Stimulated activated CD8-positive, alpha-beta memory T cell treated with anti-CD3 and anti-CD28 coated beads, Interleukin-7, amount 100 ng/mL, for 4 hours (primary cell): ENCODE results near the gene KCNS3.

Experiments
- DNase-seq, 2 donors: peaks; one replicate each; pipeline ENCODE4 v3.0.0-alpha.2; 2020; ENCODE audit warnings: low read depth in 2 of 2

KCNS3 gene

DNA sequence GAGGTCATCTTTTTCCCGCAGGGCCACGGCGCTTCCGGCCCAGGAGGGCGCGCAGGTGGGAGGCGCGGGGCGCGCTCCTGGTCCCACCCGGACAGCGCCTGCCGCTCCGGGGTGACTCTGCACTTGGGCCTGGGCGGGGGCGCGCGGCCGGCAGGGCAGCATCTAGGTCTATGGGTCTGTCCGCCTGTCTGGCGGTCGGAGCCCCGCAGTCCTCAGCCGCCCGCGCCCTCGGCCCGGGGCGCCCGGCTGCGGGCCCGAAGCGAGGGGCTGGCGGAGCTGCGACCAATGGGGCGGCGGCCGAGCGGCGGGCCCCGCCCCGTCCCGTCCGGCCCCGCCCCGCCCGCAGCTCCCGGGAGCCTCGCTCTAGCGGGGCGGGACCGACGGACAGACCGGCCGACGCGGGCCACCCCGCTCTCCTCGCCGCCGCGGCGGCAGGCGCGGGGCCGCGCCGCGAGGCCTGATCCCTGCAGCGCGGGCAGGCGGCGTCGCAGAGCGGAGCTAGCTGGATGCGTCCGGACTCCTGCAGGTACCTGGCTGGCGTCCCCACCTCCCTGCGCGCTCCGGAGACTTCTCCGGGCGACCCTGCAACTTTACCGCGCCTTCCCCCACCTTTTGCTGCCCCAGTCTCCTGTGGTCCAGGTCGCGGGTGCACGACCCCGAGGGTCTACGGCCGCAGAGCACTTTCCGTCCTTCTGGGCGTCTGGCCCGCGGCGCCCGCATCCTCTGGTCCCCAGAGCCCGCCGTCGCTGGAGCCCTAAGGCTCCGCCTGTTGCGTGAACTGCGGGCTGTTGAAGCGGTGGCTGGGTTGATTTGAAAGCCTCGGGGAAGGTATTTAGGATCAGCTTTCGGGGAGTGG lies at the start of gene KCNS3:
TSS of gene KCNS3 (plus strand) at position 387 of the 856 bp plus-strand sequence. CDS start 52,342 bp downstream, outside the sequence.
- no peak for DNase-seq

GRCh38 chr2:17830053-17831034 lies 48.1 kb upstream of the KCNS3 start:
- no peak for DNase-seq

- DNase-seq: no peak
Observed at GRCh38 chr2:17835516-17835915, 43.0 kb upstream of the KCNS3 start.

DNA sequence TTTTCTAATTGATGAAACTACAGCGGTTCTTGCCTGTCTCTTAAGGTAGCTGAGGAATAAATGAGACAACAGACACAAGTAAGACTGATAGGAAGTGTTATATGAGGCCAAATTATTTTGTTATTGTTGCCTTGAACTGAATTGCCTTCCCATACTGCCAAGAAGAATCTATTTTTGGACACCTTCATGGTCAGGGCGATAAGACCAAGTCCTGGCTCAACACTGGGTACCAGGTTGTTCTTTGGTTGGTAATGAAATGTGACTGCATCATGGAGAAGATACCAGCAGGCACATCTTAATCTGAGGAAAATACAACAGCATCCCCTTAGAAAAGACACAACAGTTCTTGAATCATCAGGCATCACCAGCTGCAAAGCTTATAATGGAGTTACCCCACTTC lies 38.5 kb upstream of the KCNS3 start:
- DNase-seq: no peak

GRCh38 chr2:17843457-17843856 lies 35.0 kb upstream of the KCNS3 start:
- DNase-seq: no peak

DNA sequence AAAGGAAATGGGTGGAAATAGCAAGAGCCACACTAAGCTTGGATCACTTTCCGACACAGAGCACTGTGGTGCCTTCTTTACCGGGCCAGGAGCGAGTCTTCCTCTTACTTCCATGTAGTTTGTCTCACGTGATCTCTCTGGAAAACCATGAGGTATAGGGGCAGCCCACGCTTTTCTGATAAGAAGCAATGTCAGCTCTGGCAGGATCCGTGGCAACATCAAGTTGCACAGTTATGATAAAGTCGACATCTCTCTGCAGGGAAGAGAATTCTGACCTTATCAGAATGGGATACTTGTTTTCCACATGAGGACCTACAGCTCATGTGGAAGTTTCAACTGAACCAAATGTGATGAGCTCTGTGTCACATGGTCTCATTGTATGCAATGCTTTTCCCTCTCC lies 32.7 kb upstream of the KCNS3 start:
- DNase-seq: no peak

DNA sequence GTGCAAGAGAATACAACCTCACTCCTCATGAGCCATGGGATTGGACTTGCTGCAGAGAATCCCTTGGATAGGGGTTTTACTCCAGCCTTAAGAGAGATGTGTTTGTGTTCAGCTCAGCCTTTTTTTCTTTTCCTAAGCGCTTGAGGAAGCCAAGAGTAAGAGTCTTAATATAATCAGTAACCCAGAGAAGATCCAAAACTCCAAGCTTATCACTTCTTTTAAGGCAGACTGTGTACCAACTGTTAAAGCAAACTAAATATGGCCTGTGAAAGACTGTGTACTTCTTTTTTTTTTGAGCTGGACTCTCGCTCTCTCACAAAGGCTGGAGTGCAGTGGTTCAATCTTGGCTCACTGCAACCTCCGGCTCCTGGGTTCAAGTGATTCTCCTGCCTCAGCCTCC lies 31.8 kb upstream of the KCNS3 start:
- DNase-seq: no peak

DNA sequence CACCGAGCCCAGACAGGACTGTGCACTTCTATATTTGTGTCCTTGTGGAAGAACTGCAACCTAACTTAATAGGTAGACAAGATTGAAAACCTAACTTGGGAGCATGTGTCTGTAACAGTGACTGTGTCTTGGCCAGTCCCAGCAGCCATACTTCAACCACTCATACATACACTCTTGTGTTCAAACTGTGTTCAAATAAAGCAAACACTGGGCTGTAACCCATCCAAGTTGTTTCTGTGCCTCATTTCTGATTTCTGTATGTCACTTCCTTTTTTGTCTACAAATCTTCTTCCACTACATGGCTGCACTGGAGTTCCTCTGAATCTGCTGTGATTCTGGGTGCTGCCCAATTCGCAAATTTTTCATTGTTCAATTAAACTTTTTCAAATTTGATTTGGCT lies 31.2 kb upstream of the KCNS3 start:
- DNase-seq: no peak

DNA sequence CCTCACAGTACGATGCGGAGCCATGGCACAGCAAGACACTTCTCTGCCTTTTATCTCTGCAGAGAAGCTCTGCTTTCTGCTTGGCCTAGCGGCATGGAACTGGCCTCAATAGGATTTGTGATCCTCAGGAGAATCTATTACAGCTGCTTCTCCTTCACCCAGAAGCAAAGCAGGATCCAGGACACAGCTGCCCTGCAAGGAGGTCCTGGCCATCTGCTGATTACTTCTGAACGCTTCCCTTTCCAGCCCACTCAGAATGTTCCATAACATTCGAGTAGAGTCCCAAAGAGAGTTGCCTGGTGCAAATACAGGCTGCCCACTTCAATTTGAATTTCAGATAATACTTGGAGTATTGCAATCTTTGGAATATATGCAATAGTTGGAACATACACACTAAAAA lies 29.2 kb upstream of the KCNS3 start:
- DNase-seq: no peak

GRCh38 chr2:17850151-17850550 lies 28.3 kb upstream of the KCNS3 start:
- DNase-seq: no peak

GRCh38 chr2:17851731-17852585 lies 26.5 kb upstream of the KCNS3 start:
- no peak for DNase-seq

DNA sequence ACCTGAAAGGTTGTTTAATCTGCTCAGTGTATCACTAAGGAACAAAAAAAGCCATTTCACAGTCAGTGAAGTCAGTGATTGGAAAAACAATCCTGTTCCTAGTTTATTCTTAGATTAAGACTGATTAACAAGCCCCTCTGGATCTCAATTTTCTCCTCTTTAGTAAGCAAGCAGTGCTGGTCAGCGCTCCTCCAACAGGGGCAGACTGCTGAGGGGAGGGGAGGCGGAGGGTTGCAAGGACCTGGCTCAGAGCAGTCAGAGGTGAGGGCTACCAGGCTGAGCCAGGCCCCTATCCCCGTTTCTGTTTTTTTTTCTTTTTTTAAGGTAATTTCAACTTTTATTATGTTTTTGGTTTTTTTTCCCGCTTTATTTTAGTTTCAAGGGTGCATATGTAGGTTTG lies 24.7 kb upstream of the KCNS3 start:
- DNase-seq: no peak

- DNase-seq: no peak
Observed at GRCh38 chr2:17857021-17857420, 21.4 kb upstream of the KCNS3 start.

- DNase-seq: no peak
Observed at GRCh38 chr2:17858064-17858463, 20.4 kb upstream of the KCNS3 start.

DNA sequence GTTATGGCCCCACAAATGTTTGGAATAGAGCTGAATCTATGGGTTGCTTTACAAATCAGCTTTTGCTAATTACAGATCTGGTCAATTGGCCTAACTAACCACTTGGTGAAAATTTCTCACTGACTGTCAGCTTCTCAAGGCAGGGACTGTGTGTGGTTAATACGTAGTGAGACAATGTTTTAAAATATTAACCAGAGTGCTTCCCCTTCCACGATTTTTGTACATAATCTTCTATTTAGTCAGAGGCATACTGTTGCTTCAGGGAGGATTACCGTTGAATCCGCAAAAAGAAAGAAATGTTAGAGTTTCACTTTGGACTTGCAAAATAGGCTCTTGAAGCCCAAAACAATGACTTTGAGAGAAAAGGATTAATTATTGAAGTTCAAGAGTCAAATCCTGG lies 14.9 kb upstream of the KCNS3 start:
- no peak for DNase-seq

DNA sequence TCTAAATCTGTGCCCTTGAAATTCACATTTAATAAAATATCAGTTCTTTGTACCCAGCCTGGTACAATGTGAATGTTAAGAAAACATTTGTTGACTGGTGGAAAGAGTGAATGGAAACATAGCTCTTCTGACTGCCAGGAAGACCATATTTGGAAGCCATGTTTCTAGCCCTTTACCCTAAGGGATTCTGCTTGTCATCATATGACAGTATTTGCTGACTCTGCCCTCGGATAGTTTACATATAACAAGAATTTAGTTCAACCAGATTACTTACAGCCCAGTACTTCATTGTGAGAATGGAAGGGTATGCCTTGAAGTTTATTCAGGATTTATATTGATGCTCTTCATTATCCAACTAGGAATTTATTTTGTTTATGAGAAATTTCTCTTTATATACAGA lies 13.8 kb upstream of the KCNS3 start:
- no peak for DNase-seq

DNA sequence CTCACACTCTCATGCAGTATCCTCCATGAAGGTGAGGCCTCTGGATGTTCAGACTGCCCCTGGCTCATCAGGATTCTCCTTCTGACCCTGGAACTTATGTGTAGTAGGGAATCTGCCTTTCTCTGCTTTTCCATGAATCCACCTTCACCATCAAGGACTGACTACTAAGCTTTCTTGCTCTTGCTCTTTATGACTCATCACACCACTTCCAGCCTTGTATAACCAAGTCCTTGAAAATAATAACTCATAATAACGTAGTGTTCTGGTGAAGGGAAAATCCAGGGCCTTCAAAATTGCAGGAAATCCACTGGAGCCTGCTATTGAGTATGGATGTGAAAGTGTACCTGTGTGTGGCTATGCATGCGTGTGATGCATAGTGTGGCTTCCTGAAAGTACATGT lies 11.3 kb upstream of the KCNS3 start:
- no peak for DNase-seq

DNA sequence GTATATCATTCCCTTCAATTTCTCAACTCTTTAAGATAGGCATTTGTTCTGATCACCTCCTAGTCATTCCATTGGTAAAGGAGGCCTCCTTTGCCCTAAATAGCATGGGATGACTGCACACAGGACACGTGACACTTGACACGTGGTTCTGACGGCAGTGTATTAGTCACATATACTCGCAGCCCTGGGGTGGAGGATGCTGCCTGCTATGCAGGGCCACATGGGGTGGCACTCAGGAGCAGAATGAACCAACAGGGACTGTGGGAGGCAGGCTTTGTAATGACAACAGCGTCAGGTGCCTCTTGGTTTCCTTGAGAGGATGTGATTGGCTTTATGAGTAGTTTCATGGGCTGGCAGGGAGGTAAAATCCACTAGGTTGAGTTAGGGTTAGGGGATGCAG lies 9.3 kb upstream of the KCNS3 start:
- no peak for DNase-seq

GRCh38 chr2:17871639-17872038 lies 6.8 kb upstream of the KCNS3 start:
- DNase-seq: no peak

- DNase-seq: no peak
Observed at GRCh38 chr2:17873021-17873420, 5.4 kb upstream of the KCNS3 start.

- DNase-seq: no peak
Observed at GRCh38 chr2:17876590-17876989, 1.9 kb upstream of the KCNS3 start.

- DNase-seq: no peak
Observed at GRCh38 chr2:17877811-17878280, 621 bp upstream of the KCNS3 start.
